ENCODE measurements around the gene CYFIP1. TPM values are rescaled to one million over a fixed set of nuclear protein-coding genes. Genes with fewer than 3 reads are reported as not detected.
A peak's percentile ranks its signal among the peaks of the same experiment; 100 is the strongest.

CYFIP1 gene
- total RNA-seq, 1 donor from 2014 or later: 140 TPM

DNA sequence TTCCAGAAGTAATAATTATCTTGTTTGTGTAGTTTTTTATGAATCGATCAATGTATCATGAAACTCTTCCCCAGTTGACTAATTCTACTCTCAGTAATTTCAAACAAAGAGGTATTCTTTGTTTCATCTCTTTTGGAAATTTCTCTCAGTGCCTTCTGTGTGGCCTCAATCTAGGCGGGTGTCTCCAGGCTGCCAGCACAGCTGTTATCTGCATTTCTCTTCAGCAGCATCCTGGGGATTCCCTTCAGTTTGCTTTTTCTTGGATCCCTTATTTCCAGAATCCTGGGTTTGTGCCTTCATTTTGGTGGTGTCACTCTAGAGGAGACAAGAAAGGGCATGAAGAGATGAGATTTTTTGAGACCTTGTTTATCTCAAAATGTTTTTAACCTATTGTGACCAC, 119.0 kb downstream of the CYFIP1 start:
- DNase-seq (ENCODE audit: low spot score) (no peak), ATAC-seq (peak; percentile 73)
- intact Hi-C loops (cut with DNase I): no loop called here

DNA sequence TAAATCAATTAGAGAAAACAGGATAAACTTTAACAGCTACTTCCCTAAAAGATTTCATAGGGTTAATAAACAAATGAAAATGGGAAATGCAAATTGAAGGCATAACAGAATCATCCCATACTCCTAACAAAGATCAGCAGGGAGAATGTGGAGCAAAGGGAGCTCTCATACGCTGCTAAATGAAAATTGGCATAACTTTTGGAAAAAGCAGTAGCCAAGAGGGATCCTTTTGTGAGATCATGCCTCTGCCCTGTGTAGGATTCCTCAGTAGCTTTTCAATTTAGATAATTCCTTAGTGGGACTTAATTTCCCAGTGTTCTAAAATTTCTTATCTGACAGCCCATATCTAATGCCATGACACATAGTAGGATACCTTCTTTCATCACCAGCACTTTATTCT, 123.5 kb downstream of the CYFIP1 start:
- intact Hi-C loops (cut with DNase I): no loop called here
- peak; percentile 58 for ATAC-seq

DNA sequence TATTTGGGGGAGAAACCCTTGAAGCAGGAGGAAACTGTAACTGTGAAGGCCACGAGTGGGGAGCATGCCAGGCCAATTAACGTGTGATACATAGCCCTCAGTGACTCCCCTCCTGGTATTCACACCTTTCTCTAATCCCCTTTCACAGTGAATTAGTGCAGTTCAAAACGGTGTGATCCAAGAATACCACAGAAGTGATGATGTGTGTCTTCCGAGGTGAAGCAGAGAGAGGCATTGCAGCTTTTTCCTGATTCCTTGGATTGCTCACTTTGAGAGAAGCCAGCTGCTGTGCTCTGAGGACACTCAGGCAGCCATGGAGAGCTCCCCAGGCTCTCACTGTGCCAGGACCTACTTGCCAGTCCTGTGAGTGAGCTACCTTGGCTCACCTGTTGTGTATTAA, 124.4 kb downstream of the CYFIP1 start:
- intact Hi-C loops (cut with DNase I): no loop called here
- DNase-seq (ENCODE audit: low spot score): no peak
- ATAC-seq: no peak

More for the DNA sequence above, 123.5 kb downstream of the CYFIP1 start:
- no peak for DNase-seq (ENCODE audit: low spot score)

DNA sequence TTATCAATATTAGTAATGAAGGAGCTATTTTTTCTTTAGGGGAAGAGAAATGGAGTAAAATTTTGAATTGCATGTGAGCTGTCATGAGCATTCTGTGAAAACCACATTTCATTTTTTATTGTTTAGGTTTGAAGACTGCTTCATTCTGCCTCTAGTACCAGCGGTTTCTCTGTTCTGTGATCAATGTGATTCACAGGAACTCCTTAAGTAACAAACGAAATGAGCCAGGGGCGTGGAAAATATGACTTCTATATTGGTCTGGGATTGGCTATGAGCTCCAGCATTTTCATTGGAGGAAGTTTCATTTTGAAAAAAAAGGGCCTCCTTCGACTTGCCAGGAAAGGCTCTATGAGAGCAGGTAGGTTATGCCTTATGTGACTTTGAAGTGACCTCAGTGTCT, 128.7 kb downstream of the CYFIP1 start:
- intact Hi-C loops (cut with DNase I): no loop called here
- DNase-seq (ENCODE audit: low spot score) (no peak), ATAC-seq (no peak)

DNA sequence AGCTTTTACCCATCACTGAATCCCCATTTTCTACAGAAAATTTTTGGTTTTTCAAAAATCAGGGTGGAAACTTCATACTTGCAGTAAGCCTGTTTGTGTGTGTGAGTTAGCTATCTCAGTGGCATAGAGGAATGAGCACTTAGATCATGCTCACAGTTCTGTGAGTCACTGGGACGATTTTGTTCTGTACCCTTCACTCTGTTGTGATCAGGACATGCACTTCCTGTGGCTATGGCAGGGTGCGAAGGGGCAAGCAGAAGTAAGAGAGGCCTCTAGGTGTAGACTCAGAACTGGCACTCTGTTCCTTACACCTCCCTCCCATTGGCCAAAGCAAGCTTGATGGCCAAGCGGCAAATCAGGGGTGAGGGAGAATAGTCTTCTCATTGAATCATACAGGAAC, 130.1 kb downstream of the CYFIP1 start:
- no peak for ATAC-seq
- intact Hi-C loops (cut with DNase I): no loop called here
- DNase-seq (ENCODE audit: low spot score): no peak

DNA sequence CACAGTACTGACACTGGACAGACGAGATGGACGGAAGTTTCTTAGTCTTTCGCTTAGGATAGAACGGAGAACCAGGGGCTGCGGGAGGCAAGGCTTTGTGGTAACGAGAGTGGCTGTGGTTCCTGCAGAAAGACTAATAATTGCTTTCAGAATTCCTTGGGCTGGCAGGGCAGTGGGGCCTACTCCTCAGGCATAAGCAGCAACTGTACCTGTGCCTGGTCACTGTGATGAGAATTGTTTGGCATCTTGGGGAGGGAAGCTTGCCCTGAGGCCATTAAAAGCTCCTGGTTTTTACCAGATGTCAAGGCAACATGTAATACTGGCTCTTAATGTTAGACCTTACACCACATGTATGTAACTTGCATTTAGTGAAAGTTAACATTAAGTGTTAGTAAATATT, 134.1 kb downstream of the CYFIP1 start:
- no peak for DNase-seq (ENCODE audit: low spot score)
- no peak for ATAC-seq
- intact Hi-C loops (cut with DNase I): no loop called here

DNA sequence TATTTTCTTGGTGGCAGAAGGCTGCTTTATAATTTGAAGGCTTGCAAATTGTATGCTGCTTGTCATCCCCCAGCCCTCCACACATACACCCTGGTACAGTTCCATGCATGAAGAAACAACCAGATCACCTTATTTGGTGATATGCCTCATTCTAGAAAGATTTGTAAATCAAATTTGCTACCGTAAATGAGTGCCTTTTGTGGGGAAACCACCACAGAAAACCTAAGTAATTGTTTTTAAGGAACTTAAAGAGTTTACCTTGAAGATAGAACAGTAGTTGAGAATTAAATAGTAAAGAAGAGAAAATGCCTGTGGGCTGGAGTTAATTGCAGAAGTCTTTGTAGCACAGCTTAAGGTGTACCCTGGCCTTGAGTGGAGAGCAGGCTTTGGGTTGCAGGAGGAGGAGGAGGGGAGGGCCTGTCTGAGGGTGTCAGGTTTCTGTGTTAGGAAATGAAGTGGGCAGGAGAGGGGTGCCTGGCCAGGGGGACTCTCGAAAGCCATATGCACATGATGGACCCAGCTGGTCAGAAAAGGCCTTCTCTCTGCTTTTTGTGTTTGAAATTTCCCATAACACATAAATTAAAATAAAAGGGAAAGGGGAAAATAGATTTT, 134.8 kb downstream of the CYFIP1 start:
- DNase-seq (ENCODE audit: low spot score) (no peak), ATAC-seq (no peak)
- intact Hi-C loops (cut with DNase I): no loop called here

DNA sequence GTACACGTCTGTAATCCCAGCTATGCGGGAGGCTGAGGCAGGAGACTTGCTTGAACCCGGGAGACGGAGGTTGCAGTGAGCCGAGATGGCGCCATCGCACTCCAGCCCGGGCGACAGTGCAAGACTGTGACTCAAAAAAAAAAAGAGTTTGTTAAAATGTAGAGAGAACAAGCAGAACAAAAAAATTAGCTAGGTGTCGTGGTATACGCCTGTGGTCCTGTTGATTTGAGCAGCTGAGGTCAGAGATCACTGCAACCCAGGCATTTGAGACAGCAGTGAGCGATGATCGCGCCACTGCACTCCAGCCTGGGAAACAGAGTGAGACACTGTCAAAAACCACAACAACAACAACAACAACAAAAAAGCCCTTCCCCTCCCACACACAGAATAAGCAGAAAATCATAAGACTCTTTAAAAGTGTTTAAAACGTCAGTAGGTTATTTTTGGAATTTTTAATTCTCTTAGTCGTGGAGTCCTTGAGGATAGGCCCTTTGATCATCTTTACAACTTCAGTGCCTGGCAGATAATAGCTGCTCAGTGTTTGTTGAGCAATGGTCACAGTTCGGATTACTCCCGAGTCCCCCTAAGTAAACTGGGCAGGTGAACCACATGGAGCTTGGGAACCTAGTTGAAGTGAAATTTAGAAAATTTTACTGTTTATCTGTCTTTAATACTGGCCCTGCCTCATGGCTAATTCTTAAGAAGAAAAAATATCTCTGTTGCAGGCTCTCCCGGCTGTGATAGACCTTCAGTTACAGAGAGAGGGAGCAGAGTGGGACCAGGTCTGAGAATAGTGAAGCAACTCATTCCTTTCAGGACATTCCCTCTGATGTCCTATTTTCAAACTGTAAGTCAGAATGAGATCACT, 135.5 kb downstream of the CYFIP1 start:
- DNase-seq (ENCODE audit: low spot score): no peak
- intact Hi-C loops (cut with DNase I): no loop called here
- ATAC-seq: no peak

DNA sequence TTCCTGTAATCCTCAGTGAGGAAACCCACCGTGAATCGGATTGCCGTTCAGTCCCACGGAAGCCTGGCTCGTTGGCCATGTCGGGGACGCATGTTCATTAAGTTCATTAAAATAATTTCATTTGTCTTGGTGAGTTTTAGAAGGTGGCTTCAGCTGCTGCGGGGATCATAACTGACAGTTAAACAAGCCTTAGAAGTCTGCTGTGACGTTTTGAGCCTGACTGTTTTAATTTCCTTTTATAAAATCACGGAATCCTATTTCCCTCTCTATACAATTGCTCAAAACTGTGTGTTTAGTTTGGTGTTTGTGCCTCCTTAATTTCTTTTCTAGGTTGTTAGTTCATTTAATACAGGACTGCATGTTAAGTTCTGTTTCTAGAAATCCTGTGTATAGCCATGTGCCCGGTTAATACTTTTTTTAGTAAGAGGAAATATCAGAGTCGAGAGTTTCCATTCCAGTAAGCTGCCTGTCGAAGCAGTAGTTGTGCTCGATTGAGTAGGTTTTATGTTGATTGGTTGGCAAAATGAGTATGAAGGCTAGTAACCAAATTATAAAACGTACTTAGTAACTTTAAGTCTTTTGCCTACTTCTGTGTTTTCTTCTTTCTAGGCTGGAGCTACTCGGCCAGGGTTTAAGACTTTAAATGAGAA, 141.0 kb downstream of the CYFIP1 start:
- no peak for DNase-seq (ENCODE audit: low spot score)
- intact Hi-C loops (cut with DNase I): no loop called here
- no peak for ATAC-seq

DNA sequence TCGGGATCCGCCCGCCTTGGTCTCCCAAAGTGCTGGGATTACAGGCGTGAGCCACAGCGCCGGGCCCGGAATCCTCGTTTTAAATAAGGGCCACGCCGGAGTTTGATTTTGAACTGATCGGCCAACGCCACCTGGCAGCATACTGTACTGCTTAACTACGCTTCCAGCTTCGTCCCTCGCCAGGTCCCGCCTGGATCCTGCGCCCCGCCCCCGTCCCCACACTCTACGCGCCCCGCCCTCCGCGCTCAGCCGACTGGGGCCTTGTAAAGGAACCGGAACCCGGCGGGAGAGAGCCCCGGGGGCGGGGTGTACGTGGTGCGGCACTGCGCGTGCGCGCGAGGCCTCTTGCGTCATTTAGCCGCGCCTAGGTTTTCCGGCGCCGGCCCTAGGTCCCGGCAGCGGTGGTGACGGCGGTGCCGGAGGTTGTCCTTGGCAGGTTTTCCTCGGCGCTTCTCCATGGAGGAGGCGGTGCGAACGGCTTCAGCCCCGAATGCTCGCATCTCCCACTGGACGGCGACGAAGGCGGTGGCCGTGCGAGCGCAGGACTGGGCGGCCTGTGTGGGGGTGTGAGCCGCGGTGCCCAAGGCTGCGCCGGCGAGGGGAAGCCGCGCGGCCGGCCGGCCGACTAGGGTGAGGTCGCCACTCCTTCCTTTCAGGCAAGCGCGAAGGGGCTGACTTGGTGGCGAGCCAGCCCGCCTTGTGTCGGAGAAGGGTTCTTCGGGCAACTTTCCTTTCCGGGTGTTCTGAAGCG, 141.7 kb downstream of the CYFIP1 start, which contains the start of gene NIPA2:
NIPA2 (plus strand) TSS at position 375 of the 751 bp plus-strand sequence. CDS start 13,066 bp downstream, outside the sequence.
- peak; percentile 100 for ATAC-seq
- intact Hi-C loops (cut with DNase I): no loop called here

DNA sequence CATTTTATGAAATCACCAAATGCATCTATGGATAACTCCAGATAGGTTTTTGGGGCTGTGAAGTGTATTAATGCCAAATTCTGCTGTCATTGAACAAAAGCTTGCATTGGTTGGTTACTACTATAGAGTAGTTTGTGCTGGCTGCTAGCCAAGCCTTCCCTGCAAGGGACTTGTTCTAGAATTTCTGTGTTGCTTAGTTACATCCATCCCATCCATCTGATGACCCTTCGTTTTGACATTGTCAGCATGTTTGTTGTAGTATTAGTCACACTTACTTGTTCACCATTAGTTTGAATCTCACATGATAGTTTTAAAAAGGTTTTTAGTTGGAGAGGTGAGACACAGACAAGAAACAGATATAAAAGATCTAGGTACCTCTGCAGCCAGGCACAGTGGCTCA, 148.7 kb downstream of the CYFIP1 start:
- DNase-seq (ENCODE audit: low spot score): no peak
- ATAC-seq: no peak
- intact Hi-C loops (cut with DNase I): no loop called here

More for the DNA sequence above, 141.7 kb downstream of the CYFIP1 start, which contains the start of gene NIPA2:
- peak; percentile 99 for DNase-seq (ENCODE audit: low spot score)

DNA sequence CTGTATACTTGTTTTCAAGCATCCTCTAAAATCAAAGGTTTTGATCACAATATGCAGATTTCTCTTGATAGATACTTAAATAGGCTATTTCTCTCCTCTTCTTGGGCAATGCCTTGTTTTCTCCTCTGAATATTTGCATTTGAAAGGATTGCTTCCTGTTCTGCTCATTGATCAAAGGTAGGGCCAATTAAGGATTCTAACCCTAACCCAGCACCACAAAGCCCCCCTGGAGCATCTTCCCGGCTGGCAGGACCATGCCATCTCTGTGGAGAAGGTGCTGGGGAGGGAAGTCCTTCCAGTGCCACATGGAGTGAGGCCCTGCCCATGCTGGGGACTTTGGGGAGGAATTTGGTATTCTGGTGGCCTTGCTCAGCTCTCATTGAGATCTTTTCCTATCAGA, 153.0 kb downstream of the CYFIP1 start:
- intact Hi-C loops (cut with DNase I): no loop called here
- ATAC-seq (no peak), DNase-seq (ENCODE audit: low spot score) (no peak)

DNA sequence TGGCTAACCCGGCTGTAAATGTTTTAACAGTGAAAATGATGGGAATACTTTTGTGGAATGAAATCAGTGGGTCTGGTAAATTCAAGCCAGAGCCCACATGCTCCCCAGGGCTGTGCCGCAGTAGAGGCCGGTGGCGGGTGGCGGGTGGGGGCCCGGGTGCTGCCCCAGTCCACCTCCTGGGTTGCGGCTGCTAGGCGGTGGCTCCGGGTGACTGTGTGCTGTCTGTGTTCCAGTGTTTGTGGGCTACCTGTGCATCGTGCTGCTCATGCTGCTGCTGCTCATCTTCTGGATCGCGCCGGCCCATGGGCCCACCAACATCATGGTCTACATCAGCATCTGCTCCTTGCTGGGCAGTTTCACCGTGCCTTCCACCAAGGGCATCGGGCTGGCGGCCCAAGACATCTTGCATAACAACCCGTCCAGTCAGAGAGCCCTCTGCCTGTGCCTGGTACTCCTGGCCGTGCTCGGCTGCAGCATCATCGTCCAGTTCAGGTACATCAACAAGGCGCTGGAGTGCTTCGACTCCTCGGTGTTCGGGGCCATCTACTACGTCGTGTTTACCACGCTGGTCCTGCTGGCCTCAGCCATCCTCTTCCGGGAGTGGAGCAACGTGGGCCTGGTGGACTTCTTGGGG, 156.6 kb downstream of the CYFIP1 start:
- ATAC-seq: no peak
- intact Hi-C loops (cut with DNase I): no loop called here
- no peak for DNase-seq (ENCODE audit: low spot score)

DNA sequence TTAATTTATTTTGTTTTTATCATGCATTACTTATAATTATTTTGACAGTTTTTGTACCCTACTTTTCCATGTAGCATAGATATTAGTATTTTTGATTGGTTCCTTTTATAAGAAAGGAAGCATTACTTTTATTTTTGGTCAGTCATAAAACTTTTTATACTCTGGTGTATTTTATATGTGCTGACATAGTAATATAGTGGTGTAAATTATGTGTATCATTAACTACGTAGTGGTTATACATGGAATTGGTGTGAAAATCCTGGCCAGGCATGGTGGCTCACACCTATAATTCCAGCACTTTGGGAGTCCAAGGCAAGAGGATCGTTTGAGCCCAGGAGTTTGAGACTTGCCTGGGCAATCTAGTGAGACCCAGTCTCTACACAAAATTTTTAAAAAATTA, 160.5 kb downstream of the CYFIP1 start:
- intact Hi-C loops (cut with DNase I): no loop called here
- DNase-seq (ENCODE audit: low spot score) (no peak), ATAC-seq (no peak)

Other genes with a start within 250 kb of the CYFIP1 start
- 12.4 TPM for gene NIPA1, start 193.7 kb downstream of the CYFIP1 start, total RNA-seq
- 35.1 TPM for gene NIPA2, start 141.7 kb downstream of the CYFIP1 start, total RNA-seq
- 23.5 TPM for gene TUBGCP5, start 59.2 kb upstream of the CYFIP1 start, total RNA-seq
- not detected for gene GOLGA6L1, start 156.5 kb upstream of the CYFIP1 start, total RNA-seq